C4-2B (cell line): ENCODE results near the gene PLET1.

Experiments used
- H3K27ac ChIP-seq: fragments of 450-650 bp; 2 replicates; pipeline ENCODE4 v1.5.1; 2017
- ZFX ChIP-seq: fragments of 450-650 bp; IDR thresholded peaks from 2 replicates; pipeline ENCODE4 v1.6.1; 2017
- TF ChIP-seq, protein P1 (sequence below): fragments of 450-650 bp; conservative IDR thresholded peaks from 2 replicates; pipeline ENCODE4 v1.5.1; 2017; ENCODE audit warnings: mild to moderate bottlenecking

PLET1 gene

GRCh38 chr11:112260490-112260889 is at the start of gene PLET1:
Gene PLET1 (minus strand): TSS chr11:112260860. CDS start chr11:112260589, 271 bp downstream.
- H3K27ac ChIP-seq: no peak within 1 kb of the TSS
- TF ChIP-seq, protein P1, sequence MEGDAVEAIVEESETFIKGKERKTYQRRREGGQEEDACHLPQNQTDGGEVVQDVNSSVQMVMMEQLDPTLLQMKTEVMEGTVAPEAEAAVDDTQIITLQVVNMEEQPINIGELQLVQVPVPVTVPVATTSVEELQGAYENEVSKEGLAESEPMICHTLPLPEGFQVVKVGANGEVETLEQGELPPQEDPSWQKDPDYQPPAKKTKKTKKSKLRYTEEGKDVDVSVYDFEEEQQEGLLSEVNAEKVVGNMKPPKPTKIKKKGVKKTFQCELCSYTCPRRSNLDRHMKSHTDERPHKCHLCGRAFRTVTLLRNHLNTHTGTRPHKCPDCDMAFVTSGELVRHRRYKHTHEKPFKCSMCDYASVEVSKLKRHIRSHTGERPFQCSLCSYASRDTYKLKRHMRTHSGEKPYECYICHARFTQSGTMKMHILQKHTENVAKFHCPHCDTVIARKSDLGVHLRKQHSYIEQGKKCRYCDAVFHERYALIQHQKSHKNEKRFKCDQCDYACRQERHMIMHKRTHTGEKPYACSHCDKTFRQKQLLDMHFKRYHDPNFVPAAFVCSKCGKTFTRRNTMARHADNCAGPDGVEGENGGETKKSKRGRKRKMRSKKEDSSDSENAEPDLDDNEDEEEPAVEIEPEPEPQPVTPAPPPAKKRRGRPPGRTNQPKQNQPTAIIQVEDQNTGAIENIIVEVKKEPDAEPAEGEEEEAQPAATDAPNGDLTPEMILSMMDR: no peak
- no peak for TF ChIP-seq ZFX

DNA sequence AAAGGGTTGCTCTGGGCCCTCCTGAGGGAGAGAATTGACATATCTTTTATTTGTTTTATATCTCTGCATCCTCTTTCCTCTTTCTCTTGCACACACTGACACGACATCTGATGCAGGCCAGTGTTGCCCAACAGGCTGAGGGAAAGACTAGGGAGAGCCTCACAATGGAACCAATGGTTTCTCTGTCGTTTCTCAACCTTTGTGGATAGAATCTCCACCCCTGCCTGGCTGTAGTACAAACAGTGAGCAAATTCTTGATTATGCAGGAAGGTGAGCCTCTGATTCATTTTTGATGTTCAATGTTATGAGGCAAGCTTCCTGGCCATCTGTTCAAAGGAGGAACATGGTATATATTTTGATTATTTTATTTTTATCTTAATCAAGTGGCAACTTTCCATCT is 49.8 kb upstream of the PLET1 start:
- no peak for TF ChIP-seq ZFX
- TF ChIP-seq, protein P1: no peak

GRCh38 chr11:112308651-112309050 is 48.0 kb upstream of the PLET1 start:
- no peak overlapping the region for H3K27ac ChIP-seq
- TF ChIP-seq, protein P1: no peak
- no peak for TF ChIP-seq ZFX

More for the DNA sequence above, 49.8 kb upstream of the PLET1 start:
- H3K27ac ChIP-seq: no peak overlapping the region

GRCh38 chr11:112307616-112308015 is 47.0 kb upstream of the PLET1 start:
- TF ChIP-seq, protein P1: no peak
- TF ChIP-seq ZFX: no peak
- H3K27ac ChIP-seq: no peak overlapping the region

GRCh38 chr11:112306230-112306629 is 45.6 kb upstream of the PLET1 start:
- no peak overlapping the region for H3K27ac ChIP-seq
- TF ChIP-seq ZFX: no peak
- TF ChIP-seq, protein P1: no peak

DNA sequence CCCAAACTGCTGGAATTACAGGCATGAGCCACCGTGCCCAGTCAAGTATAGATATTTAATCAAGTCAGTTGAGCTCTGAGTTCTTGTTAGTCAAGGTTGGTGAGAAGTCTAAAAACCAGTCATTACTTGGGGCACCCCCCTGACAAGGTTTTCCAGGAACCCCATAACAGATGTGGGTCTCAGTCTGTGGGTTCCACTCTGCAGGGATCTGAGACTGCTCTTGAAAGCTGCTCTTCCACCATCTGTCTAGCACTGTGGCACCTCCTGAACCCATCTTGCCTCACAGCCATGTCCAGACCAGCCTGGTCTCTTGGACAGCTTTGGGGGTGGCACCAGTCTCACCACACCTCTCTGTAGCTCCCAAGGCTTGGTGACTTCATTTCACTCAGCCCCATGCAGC is 44.3 kb upstream of the PLET1 start:
- no peak overlapping the region for H3K27ac ChIP-seq
- TF ChIP-seq, protein P1: no peak
- no peak for TF ChIP-seq ZFX

DNA sequence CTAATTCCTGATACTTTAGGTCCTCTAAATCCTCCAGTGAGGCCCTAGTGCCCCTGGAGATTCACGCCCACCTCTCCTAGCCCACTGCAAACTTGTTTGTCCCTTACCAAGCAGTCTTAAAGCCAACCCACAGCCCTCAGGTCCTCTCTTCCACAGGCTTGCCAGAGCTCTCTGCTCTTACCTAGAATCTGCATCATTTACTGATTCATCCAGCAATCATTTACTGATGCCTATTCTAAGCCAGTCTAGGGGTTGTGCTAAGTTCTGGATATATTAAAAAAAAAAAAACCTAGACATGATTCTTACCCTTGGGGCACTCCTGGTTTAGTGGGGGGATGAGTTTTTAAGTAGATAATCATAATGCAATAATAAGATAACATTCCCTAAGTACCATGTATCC is 43.0 kb upstream of the PLET1 start:
- H3K27ac ChIP-seq: no peak overlapping the region
- no peak for TF ChIP-seq ZFX
- TF ChIP-seq, protein P1: no peak
